Chondrocyte (in vitro differentiated cells): Measurements from ENCODE around the gene PDGFRB. TPM values are rescaled to one million over a fixed set of nuclear protein-coding genes. Genes with fewer than 3 reads are reported as not detected.

Experiments used
- DNase-seq: peaks from one replicate; pipeline ENCODE4 v3.0.0; 2021; ENCODE audit warnings: mixed read lengths, low spot score
- H3K27ac Mint-ChIP-seq: one replicate; pipeline ENCODE4 v1.8.0; 2021; ENCODE audit warnings: mild to moderate bottlenecking, moderate library complexity, mixed read lengths; ENCODE audit not compliant: unreplicated experiment
- H3K27me3 Mint-ChIP-seq: 2 replicates; pipeline ENCODE4 v1.8.0; 2021; ENCODE audit warnings: low read depth, mixed read lengths
- H3K36me3 Mint-ChIP-seq: 2 replicates; pipeline ENCODE4 v1.8.0; 2021; ENCODE audit warnings: low read depth, mixed read lengths
- H3K4me1 Mint-ChIP-seq: 2 replicates; pipeline ENCODE4 v1.8.0; 2021; ENCODE audit warnings: low read depth, mild to moderate bottlenecking, mixed read lengths
- H3K4me3 Mint-ChIP-seq: one replicate; pipeline ENCODE4 v1.8.0; 2021; ENCODE audit warnings: mild to moderate bottlenecking, moderate library complexity, mixed read lengths; ENCODE audit not compliant: unreplicated experiment
- H3K9me3 Mint-ChIP-seq: 2 replicates; pipeline ENCODE4 v1.8.0; 2021; ENCODE audit warnings: low read depth, mixed read lengths
- total RNA-seq: library from RNA; stranded (reverse); gene quantifications from 3 replicates; pipeline ENCODE4 v1.2.1, GENCODE V29; 2021
- TF ChIP-seq, protein P1 (sequence below): fragments of 200-600 bp; sonication (generic); IDR thresholded peaks from 2 replicates; pipeline ENCODE4 v1.5.0; 2021; ENCODE audit warnings: antibody characterized with exemption, mild to moderate bottlenecking, moderate library complexity

Gene PDGFRB
- total RNA-seq, 1 donor from 2014 or later: 499 TPM

DNA sequence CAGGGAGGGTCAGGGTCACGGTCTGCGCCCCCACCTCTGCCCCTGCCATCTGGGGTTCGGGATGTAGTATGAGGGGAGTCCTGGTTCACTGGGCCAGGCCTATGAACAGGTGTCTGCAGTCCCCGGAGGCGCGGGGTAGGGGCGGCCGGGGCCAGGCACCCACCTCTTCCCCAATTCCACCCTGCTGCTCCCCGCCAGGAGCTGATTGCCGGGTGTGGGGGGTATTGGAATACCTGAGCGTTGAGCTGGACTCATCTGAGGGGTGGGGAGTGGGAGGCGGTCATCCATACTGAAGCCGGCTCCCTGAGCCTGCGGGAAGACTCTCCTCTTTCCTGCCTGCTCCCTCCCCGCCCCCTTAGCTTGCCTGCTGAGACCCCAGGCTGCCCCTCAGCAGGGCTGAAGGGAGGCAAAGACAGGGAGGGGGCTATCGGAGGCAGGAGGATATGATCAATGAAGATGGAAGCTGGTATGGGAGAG, 34.9 kb upstream of the PDGFRB start:
- Mint-ChIP-seq H3K27me3 (peaks cover 40% of the 10 kb centered on the region), H3K27ac (no peak overlapping the region), H3K4me3 (no peak overlapping the region), H3K9me3 (no peaks in the 10 kb centered on the region), H3K36me3 (no peaks in the 10 kb centered on the region), H3K4me1 (no peaks in the 10 kb centered on the region)
- TF ChIP-seq, protein P1, sequence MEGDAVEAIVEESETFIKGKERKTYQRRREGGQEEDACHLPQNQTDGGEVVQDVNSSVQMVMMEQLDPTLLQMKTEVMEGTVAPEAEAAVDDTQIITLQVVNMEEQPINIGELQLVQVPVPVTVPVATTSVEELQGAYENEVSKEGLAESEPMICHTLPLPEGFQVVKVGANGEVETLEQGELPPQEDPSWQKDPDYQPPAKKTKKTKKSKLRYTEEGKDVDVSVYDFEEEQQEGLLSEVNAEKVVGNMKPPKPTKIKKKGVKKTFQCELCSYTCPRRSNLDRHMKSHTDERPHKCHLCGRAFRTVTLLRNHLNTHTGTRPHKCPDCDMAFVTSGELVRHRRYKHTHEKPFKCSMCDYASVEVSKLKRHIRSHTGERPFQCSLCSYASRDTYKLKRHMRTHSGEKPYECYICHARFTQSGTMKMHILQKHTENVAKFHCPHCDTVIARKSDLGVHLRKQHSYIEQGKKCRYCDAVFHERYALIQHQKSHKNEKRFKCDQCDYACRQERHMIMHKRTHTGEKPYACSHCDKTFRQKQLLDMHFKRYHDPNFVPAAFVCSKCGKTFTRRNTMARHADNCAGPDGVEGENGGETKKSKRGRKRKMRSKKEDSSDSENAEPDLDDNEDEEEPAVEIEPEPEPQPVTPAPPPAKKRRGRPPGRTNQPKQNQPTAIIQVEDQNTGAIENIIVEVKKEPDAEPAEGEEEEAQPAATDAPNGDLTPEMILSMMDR: no peak
- no peak for DNase-seq

GRCh38 chr5:150189728-150190502, 34.3 kb upstream of the PDGFRB start, which contains the start of gene SLC6A7:
TSS of gene SLC6A7 (plus strand) at chr5:150190062. CDS start at chr5:150190328, 266 bp downstream.
- Mint-ChIP-seq H3K27ac (no peak within 1 kb of the TSS), H3K9me3 (no peaks in the 10 kb centered on the region), H3K4me3 (no peak within 1 kb of the TSS), H3K27me3 (peaks cover 40% of the 10 kb centered on the region), H3K4me1 (no peaks in the 10 kb centered on the region), H3K36me3 (no peaks in the 10 kb centered on the region)
- TF ChIP-seq, protein P1: peak; percentile 15
- no peak for DNase-seq

- TF ChIP-seq, protein P1: no peak
- Mint-ChIP-seq H3K36me3 (no peaks in the 10 kb centered on the region), H3K4me1 (no peaks in the 10 kb centered on the region), H3K27me3 (peaks cover 40% of the 10 kb centered on the region), H3K27ac (no peak overlapping the region), H3K9me3 (no peaks in the 10 kb centered on the region), H3K4me3 (no peak overlapping the region)
- no peak for DNase-seq
Measured at GRCh38 chr5:150189326-150189725, 33.7 kb upstream of the PDGFRB start.

DNA sequence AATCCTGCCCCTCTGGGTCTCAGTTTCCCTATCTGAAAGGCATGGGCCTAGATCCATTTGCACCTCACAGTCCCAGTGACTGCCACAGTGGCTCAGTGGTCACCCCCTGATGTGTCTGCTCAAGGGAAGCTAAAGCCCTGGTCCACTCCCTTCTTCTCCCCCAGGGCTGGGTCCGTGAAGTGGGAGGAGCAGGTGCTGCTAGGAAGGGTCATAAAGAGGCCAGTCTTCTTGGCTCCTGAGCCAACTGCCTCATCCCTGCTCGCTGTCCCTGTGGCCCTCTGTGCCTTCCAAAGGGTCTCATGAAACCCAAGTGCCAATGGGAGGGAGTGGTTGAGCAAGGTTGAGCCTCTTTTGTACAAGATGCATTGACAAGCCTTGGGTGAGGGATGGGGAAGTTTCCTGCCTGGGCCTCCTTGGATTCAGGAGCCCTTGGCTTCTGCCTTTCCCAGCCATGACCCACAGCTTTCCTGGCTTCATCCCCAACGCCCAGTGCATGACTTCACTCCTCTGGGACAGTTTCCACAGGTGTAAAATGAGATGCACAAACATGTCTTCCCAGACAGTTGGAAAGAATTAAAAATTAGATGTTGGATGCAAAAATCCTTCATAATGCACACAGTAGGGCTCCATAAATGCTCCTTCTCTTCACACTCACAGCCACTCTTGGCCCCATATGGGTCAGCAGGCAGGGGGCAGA, 32.6 kb upstream of the PDGFRB start:
- no peaks in the 10 kb centered on the region for H3K36me3 Mint-ChIP-seq
- no peak for DNase-seq
- H3K27me3 Mint-ChIP-seq: peaks cover 38% of the 10 kb centered on the region
- TF ChIP-seq, protein P1: no peak
- H3K4me3 Mint-ChIP-seq: no peak overlapping the region
- no peaks in the 10 kb centered on the region for H3K4me1 Mint-ChIP-seq
- H3K27ac Mint-ChIP-seq: no peak overlapping the region
- no peaks in the 10 kb centered on the region for H3K9me3 Mint-ChIP-seq

DNA sequence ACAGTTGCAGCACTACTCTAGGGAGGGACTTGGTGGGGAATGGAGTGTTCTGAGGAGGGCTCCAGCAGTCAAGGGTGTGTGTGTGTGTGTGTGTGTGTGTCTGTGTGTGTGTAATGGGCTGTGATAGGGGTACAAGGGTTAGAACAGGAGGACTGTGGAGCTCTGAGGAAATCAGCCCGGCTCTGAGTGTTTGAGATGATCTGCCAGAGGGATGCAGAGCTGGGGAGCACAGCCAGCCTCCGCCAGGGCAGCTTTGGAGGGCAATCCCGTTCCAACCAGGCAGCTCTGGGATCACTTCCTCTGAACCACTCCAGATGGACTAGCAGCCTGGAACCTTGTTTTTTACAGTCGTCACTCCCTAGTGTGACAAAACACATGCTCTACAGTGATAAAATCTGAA, 31.3 kb upstream of the PDGFRB start:
- no peak for DNase-seq
- TF ChIP-seq, protein P1: no peak
- no peaks in the 10 kb centered on the region for H3K4me1 Mint-ChIP-seq
- H3K4me3 Mint-ChIP-seq: no peak overlapping the region
- peaks cover 33% of the 10 kb centered on the region for H3K27me3 Mint-ChIP-seq
- H3K36me3 Mint-ChIP-seq: no peaks in the 10 kb centered on the region
- no peaks in the 10 kb centered on the region for H3K9me3 Mint-ChIP-seq
- H3K27ac Mint-ChIP-seq: no peak overlapping the region
